GM23338 (cell line): ENCODE data around the gene ROR1. TPM values are rescaled to one million over a fixed set of nuclear protein-coding genes. Genes with fewer than 3 reads are reported as not detected.

ENCODE experiments used
- ATAC-seq: fragments of 200-7000 bp; cut with Tn5 transposase; 3 replicates; pipeline ENCODE4 v1.9.1; 2020
- DNase-seq: peaks from one replicate; pipeline ENCODE4 v3.0.0-alpha.2; 2015; ENCODE audit warnings: low spot score
- H2AFZ ChIP-seq: fragments of 200-600 bp; sonication (generic); 2 replicates; pipeline ENCODE4 v1.8.0; 2016; ENCODE audit warnings: antibody characterized with exemption, mild to moderate bottlenecking, moderate library complexity
- H3F3A ChIP-seq: fragments of 200-600 bp; sonication (generic); replicated peaks from 2 replicates; pipeline ENCODE4 v1.8.0; 2017; ENCODE audit warnings: antibody characterized with exemption, mixed run types, low read depth
- H3K27ac ChIP-seq: fragments of 200-600 bp; sonication (generic); 2 replicates; pipeline ENCODE4 v1.6.1; 2016; ENCODE audit warnings: low read depth
- H3K27me3 ChIP-seq: fragments of 200-600 bp; sonication (generic); 2 replicates; pipeline ENCODE4 v1.8.0; 2016; ENCODE audit warnings: mild to moderate bottlenecking, mixed run types, moderate library complexity; ENCODE audit not compliant: insufficient read depth
- H3K36me3 ChIP-seq: fragments of 200-600 bp; sonication (generic); 2 replicates; pipeline ENCODE4 v1.8.0; 2016; ENCODE audit warnings: mild to moderate bottlenecking; ENCODE audit not compliant: insufficient read depth
- H3K4me1 ChIP-seq: fragments of 200-600 bp; sonication (generic); 2 replicates; pipeline ENCODE4 v1.8.0; 2016; ENCODE audit warnings: mild to moderate bottlenecking, moderate library complexity; ENCODE audit not compliant: insufficient read depth
- H3K4me2 ChIP-seq: fragments of 200-600 bp; sonication (generic); 2 replicates; pipeline ENCODE4 v1.7.1; 2017; ENCODE audit warnings: mixed run types
- H3K4me3 ChIP-seq: fragments of 200-600 bp; sonication (generic); 2 replicates; pipeline ENCODE4 v1.6.1; 2016; ENCODE audit warnings: mixed run types
- H3K79me2 ChIP-seq: fragments of 200-600 bp; sonication (generic); replicated peaks from 2 replicates; pipeline ENCODE4 v1.8.0; 2017; ENCODE audit warnings: mild to moderate bottlenecking; ENCODE audit not compliant: insufficient read depth
- H3K9me2 ChIP-seq: fragments of 200-600 bp; sonication (generic); 2 replicates; pipeline ENCODE4 v1.8.0; 2017; ENCODE audit not compliant: insufficient read depth
- H4K20me1 ChIP-seq: fragments of 200-600 bp; sonication (generic); replicated peaks from 2 replicates; pipeline ENCODE4 v1.8.0; 2017; ENCODE audit warnings: mild to moderate bottlenecking; ENCODE audit not compliant: insufficient read depth
- H3K27ac Mint-ChIP-seq: 2 replicates; pipeline ENCODE4 v1.8.0; 2020; ENCODE audit warnings: inconsistent platforms, mild to moderate bottlenecking, moderate library complexity, mixed read lengths
- H3K27me3 Mint-ChIP-seq: 3 replicates; pipeline ENCODE4 v1.8.0; 2022; ENCODE audit warnings: low read depth, mild to moderate bottlenecking, moderate library complexity, mixed read lengths, inconsistent platforms; ENCODE audit not compliant: insufficient read depth, poor library complexity
- H3K36me3 Mint-ChIP-seq: 3 replicates; pipeline ENCODE4 v1.8.0; 2021; ENCODE audit warnings: low read depth, mild to moderate bottlenecking, inconsistent platforms, moderate library complexity, mixed read lengths
- H3K4me1 Mint-ChIP-seq: 3 replicates; pipeline ENCODE4 v1.8.0; 2020; ENCODE audit warnings: mild to moderate bottlenecking, inconsistent platforms, mixed read lengths
- H3K4me3 Mint-ChIP-seq: 3 replicates; pipeline ENCODE4 v1.8.0; 2021; ENCODE audit warnings: moderate library complexity, mild to moderate bottlenecking, inconsistent platforms, mixed read lengths
- H3K9me3 Mint-ChIP-seq: 3 replicates; pipeline ENCODE4 v1.8.0; 2020; ENCODE audit warnings: moderate library complexity, mild to moderate bottlenecking, inconsistent platforms, mixed read lengths
- CREB1 ChIP-seq: fragments of 250-450 bp; sonication (Bioruptor Pico); IDR thresholded peaks from 2 replicates; pipeline ENCODE4 v1.5.0; 2020; ENCODE audit warnings: low read depth, mild to moderate bottlenecking, moderate library complexity
- CTCF ChIP-seq, 2 experiments: fragments of 200-600 bp in 1 of 2; sonication (generic) in 1 of 2; conservative IDR thresholded peaks; 2 replicates each; pipeline versions ENCODE4 v1.5.1 to v1.6.1; 2016 to 2017; ENCODE audit warnings: antibody characterized with exemption in 2 of 2, low read depth in 2 of 2, mild to moderate bottlenecking in 2 of 2, moderate library complexity in 1 of 2
- EZH2 ChIP-seq: fragments of 200-600 bp; sonication (generic); IDR thresholded peaks from one replicate; pipeline ENCODE4 v1.8.0; 2017; ENCODE audit warnings: antibody characterized with exemption, mild to moderate bottlenecking, low read depth; ENCODE audit not compliant: unreplicated experiment
- EZH2phosphoT487 ChIP-seq: fragments of 200-600 bp; sonication (generic); IDR thresholded peaks from one replicate; pipeline ENCODE4 v1.8.1; 2018; ENCODE audit warnings: antibody characterized with exemption; ENCODE audit not compliant: unreplicated experiment
- JUNB ChIP-seq: IDR thresholded peaks from one replicate; pipeline ENCODE4 v1.6.1; 2016; ENCODE audit warnings: antibody characterized with exemption; ENCODE audit not compliant: unreplicated experiment
- NANOG ChIP-seq: IDR thresholded peaks from 2 replicates; pipeline ENCODE4 v1.6.1; 2016; ENCODE audit warnings: antibody characterized with exemption, borderline replicate concordance
- POLR2AphosphoS5 ChIP-seq: IDR thresholded peaks from 2 replicates; pipeline ENCODE4 v1.6.1; 2016; ENCODE audit warnings: antibody characterized with exemption, low read depth
- REST ChIP-seq: IDR thresholded peaks from one replicate; pipeline ENCODE4 v1.6.1; 2018; ENCODE audit warnings: antibody characterized with exemption; ENCODE audit not compliant: unreplicated experiment
- STAT1 ChIP-seq: IDR thresholded peaks from one replicate; pipeline ENCODE4 v1.6.1; 2016; ENCODE audit warnings: antibody characterized with exemption; ENCODE audit not compliant: unreplicated experiment
- ZNF114 ChIP-seq: fragments of 250-450 bp; sonication (Bioruptor Pico); IDR thresholded peaks from 2 replicates; pipeline ENCODE4 v1.5.0; 2020; ENCODE audit warnings: mild to moderate bottlenecking, moderate library complexity
- ZNF331 ChIP-seq: fragments of 250-450 bp; sonication (Bioruptor Pico); IDR thresholded peaks from 2 replicates; pipeline ENCODE4 v1.5.0; 2020; ENCODE audit warnings: low read depth, mild to moderate bottlenecking, moderate library complexity
- polyA plus RNA-seq: library from polyadenylated mRNA; unstranded; fragments of >200 nt; fragmentation: Nextera tagmentation; extraction: Ambion mirVana; gene quantifications from 2 replicates; pipeline ENCODE4 v1.2.1, GENCODE V29; 2016
- total RNA-seq: library from RNA; depleted of rRNA; stranded (reverse); fragments of >200 nt; shearing (Covaris generic); gene quantifications from 2 replicates; pipeline ENCODE4 v1.2.3, GENCODE V29; 2014
- TF ChIP-seq, protein P1 (sequence below): fragments of 250-450 bp; sonication (Bioruptor Pico); IDR thresholded peaks from 2 replicates; pipeline ENCODE4 v1.5.0; 2020; ENCODE audit warnings: mild to moderate bottlenecking, moderate library complexity
- TF ChIP-seq, protein P2 (sequence below): IDR thresholded peaks from 2 replicates; pipeline ENCODE4 v1.6.1; 2016; ENCODE audit warnings: antibody characterized with exemption

The ROR1 gene
- total and polyA plus RNA-seq, 2 experiments from 2014 or later, result 59.7 to 96.0 TPM

DNA sequence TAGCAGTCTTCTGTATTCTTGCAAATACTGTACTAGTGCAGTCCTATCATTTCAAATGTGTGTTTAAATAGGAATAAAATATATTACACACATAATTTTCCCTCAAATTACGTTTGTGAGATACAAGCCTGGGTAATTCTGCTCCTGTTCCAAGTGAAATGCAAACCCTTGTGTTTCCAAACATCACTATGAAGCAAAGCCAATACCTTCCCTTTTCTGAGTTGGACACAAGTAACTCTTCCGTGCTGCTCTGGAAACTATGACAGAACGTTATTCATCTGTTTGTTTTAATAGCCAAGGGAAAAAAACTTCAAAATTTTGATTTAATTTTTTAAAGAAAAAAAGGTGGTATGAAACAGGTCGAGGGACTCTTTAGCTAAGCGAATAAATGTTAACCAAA lies 355.9 kb downstream of the ROR1 start:
- no peaks in the 10 kb centered on the region for H3K27me3 ChIP-seq
- H2AFZ ChIP-seq, result no peak overlapping the region
- no peak for ATAC-seq
- H4K20me1 ChIP-seq, result 0 out of 2 replicates have a peak, but pooled peaks cover 4% of the 10 kb centered on the region
- Mint-ChIP-seq H3K27ac (no peak overlapping the region), H3K4me3 (no peak overlapping the region), H3K36me3 (no peaks in the 10 kb centered on the region), H3K27me3 (peaks cover 6% of the 10 kb centered on the region), H3K4me1 (peaks cover 25% of the 10 kb centered on the region), H3K9me3 (no peaks in the 10 kb centered on the region)
- no peak for DNase-seq
- no peak overlapping the region for H3K4me3 ChIP-seq
- no peaks in the 10 kb centered on the region for H3F3A ChIP-seq
- H3K4me2 ChIP-seq, result no peak overlapping the region
- 0 out of 2 replicates have a peak, but pooled peaks cover 6% of the 10 kb centered on the region for H3K4me1 ChIP-seq
- 0 out of 2 replicates have a peak, but pooled peaks cover 5% of the 10 kb centered on the region for H3K79me2 ChIP-seq
- H3K9me2 ChIP-seq, result peaks cover 4% of the 10 kb centered on the region
- no peak overlapping the region for H3K27ac ChIP-seq
- no peak for TF ChIP-seq EZH2phosphoT487
- no peak for TF ChIP-seq ZNF331
- TF ChIP-seq ZNF114 (CRISPR knock-in tag), result no peak
- TF ChIP-seq CREB1 (CRISPR knock-in tag), result no peak
- TF ChIP-seq STAT1, result no peak
- TF ChIP-seq, protein P1, sequence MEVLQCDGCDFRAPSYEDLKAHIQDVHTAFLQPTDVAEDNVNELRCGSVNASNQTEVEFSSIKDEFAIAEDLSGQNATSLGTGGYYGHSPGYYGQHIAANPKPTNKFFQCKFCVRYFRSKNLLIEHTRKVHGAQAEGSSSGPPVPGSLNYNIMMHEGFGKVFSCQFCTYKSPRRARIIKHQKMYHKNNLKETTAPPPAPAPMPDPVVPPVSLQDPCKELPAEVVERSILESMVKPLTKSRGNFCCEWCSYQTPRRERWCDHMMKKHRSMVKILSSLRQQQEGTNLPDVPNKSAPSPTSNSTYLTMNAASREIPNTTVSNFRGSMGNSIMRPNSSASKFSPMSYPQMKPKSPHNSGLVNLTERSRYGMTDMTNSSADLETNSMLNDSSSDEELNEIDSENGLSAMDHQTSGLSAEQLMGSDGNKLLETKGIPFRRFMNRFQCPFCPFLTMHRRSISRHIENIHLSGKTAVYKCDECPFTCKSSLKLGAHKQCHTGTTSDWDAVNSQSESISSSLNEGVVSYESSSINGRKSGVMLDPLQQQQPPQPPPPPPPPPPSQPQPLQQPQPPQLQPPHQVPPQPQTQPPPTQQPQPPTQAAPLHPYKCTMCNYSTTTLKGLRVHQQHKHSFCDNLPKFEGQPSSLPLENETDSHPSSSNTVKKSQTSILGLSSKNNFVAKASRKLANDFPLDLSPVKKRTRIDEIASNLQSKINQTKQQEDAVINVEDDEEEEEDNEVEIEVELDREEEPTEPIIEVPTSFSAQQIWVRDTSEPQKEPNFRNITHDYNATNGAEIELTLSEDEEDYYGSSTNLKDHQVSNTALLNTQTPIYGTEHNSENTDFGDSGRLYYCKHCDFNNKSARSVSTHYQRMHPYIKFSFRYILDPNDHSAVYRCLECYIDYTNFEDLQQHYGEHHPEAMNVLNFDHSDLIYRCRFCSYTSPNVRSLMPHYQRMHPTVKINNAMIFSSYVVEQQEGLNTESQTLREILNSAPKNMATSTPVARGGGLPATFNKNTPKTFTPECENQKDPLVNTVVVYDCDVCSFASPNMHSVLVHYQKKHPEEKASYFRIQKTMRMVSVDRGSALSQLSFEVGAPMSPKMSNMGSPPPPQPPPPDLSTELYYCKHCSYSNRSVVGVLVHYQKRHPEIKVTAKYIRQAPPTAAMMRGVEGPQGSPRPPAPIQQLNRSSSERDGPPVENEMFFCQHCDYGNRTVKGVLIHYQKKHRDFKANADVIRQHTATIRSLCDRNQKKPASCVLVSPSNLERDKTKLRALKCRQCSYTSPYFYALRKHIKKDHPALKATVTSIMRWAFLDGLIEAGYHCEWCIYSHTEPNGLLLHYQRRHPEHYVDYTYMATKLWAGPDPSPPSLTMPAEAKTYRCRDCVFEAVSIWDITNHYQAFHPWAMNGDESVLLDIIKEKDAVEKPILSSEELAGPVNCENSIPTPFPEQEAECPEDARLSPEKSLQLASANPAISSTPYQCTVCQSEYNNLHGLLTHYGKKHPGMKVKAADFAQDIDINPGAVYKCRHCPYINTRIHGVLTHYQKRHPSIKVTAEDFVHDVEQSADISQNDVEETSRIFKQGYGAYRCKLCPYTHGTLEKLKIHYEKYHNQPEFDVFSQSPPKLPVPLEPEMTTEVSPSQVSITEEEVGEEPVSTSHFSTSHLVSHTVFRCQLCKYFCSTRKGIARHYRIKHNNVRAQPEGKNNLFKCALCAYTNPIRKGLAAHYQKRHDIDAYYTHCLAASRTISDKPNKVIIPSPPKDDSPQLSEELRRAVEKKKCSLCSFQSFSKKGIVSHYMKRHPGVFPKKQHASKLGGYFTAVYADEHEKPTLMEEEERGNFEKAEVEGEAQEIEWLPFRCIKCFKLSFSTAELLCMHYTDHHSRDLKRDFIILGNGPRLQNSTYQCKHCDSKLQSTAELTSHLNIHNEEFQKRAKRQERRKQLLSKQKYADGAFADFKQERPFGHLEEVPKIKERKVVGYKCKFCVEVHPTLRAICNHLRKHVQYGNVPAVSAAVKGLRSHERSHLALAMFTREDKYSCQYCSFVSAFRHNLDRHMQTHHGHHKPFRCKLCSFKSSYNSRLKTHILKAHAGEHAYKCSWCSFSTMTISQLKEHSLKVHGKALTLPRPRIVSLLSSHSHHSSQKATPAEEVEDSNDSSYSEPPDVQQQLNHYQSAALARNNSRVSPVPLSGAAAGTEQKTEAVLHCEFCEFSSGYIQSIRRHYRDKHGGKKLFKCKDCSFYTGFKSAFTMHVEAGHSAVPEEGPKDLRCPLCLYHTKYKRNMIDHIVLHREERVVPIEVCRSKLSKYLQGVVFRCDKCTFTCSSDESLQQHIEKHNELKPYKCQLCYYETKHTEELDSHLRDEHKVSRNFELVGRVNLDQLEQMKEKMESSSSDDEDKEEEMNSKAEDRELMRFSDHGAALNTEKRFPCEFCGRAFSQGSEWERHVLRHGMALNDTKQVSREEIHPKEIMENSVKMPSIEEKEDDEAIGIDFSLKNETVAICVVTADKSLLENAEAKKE (CRISPR knock-in tag), result no peak
- no peak for TF ChIP-seq NANOG
- TF ChIP-seq POLR2AphosphoS5, result no peak
- no peak for TF ChIP-seq REST
- no peak for TF ChIP-seq EZH2
- TF ChIP-seq, protein P2, sequence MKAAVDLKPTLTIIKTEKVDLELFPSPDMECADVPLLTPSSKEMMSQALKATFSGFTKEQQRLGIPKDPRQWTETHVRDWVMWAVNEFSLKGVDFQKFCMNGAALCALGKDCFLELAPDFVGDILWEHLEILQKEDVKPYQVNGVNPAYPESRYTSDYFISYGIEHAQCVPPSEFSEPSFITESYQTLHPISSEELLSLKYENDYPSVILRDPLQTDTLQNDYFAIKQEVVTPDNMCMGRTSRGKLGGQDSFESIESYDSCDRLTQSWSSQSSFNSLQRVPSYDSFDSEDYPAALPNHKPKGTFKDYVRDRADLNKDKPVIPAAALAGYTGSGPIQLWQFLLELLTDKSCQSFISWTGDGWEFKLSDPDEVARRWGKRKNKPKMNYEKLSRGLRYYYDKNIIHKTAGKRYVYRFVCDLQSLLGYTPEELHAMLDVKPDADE, result no peak
- TF ChIP-seq JUNB, result no peak
- no peak for TF ChIP-seq CTCF (conservative IDR thresholded peaks at IDR 0.05; ENCODE audit: low read depth in 2 of 2)
- no peaks in the 10 kb centered on the region for H3K36me3 ChIP-seq
